Esophagus squamous epithelium (tissue), 5 donors: ENCODE results near the gene AGO1. TPM values are rescaled to one million over a fixed set of nuclear protein-coding genes. Genes with fewer than 3 reads are reported as not detected.

Source experiments
- DNase-seq: peaks from one replicate; lab custom pipeline; 2025; lab: John Stamatoyannopoulos, UW
- H3K27ac ChIP-seq, 4 donors: fragments of 200-600 bp; sonication (generic); one replicate each; pipeline ENCODE4 v1.5.1; 2016 to 2019; ENCODE audit warnings: mild to moderate bottlenecking in 1 of 4
- H3K27me3 ChIP-seq, 4 donors: fragments of 200-600 bp; sonication (generic); 1 replicate in 3 of 4; 2 replicates in 1 of 4; pipeline versions ENCODE4 v1.5.1 to v1.6.0; 2017 to 2021; ENCODE audit warnings: antibody characterized with exemption in 1 of 4
- H3K36me3 ChIP-seq, 3 donors: fragments of 200-600 bp; sonication (generic); one replicate each; pipeline ENCODE4 v1.5.1; 2016 to 2019
- H3K4me1 ChIP-seq, 3 donors: fragments of 200-600 bp; sonication (generic); one replicate each; pipeline ENCODE4 v1.5.1; 2017 to 2019
- H3K4me3 ChIP-seq, 4 donors: fragments of 200-600 bp; sonication (generic); 1 replicate in 3 of 4; 2 replicates in 1 of 4; pipeline ENCODE4 v1.5.1; 2016 to 2019; ENCODE audit warnings: mild to moderate bottlenecking in 2 of 4, moderate library complexity in 1 of 4
- H3K9me3 ChIP-seq, 3 donors: fragments of 200-600 bp; sonication (generic); one replicate each; pipeline ENCODE4 v1.5.1; 2016 to 2019
- POLR2A ChIP-seq, 4 donors: fragments of 450-650 bp; IDR thresholded peaks; one replicate each; pipeline ENCODE4 v1.6.1; 2017; ENCODE audit warnings: antibody characterized with exemption in 4 of 4, mild to moderate bottlenecking in 4 of 4, moderate library complexity in 3 of 4
- WGBS, 2 donors: methylation state at CpG; one replicate each; pipeline ENCODE4 v1.1.5; 2018; 5-methylcytosine and 5-hydroxymethylcytosine counted together
- intact Hi-C: fragments of 100-400 bp; cut with DNase I; formaldehyde crosslinking; loops from one replicate; pipeline ENCODE4 v1.15.0; 2022
- total RNA-seq, 4 donors: library from RNA; depleted of rRNA; stranded (reverse); fragments of >200 nt; gene quantifications; one replicate each; pipeline ENCODE4 v1.1.0, GENCODE V29; 2016
- TF ChIP-seq, protein P1 (sequence below), 6 experiments: fragments of 450-650 bp in 4 of 6; fragments of 200-600 bp in 2 of 6; sonication (generic) in 2 of 6; IDR thresholded peaks; one replicate each; pipeline ENCODE4 v1.5.1; 2016 to 2019; ENCODE audit warnings: antibody characterized with exemption in 6 of 6, mild to moderate bottlenecking in 4 of 6, moderate library complexity in 4 of 6
- donor health status: DM: yes; HTN: yes; CAD: no.

Gene AGO1
- total RNA-seq, 4 donors from 2014 or later = 9.7 to 18.1 (median 11.2) TPM

DNA sequence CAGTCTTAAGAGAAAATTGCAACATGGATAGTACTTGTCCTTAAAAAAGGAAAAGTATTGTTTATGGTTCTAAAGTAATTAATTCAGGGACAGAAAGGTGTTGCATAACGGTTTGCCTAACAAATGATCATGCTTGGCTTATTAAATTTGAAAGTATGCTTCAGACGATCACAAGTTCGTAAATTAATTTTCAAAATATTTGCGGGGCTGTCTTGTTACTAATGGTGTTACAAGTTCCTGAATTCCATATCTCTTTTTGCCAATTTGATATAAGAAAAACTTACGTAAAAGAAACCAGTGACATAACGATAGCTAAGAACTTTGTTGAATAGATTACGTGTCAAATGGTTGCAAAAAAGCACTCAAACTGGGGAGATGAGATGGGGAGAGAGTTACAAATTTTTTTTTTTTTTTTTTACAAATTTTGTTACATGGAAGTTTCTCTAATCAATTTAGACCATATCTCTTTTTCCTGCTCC lies 49.2 kb downstream of the AGO1 start:
- no peaks in the 10 kb centered on the region for H3K36me3 ChIP-seq
- H3K9me3 ChIP-seq = no peaks in the 10 kb centered on the region
- H3K27ac ChIP-seq = peak overlapping the region in 2 of 4 donors; percentile 90 to 95
- no peak for DNase-seq
- H3K4me3 ChIP-seq = peak overlapping the region; percentile 59 to 91 (median 82)
- TF ChIP-seq, protein P1, sequence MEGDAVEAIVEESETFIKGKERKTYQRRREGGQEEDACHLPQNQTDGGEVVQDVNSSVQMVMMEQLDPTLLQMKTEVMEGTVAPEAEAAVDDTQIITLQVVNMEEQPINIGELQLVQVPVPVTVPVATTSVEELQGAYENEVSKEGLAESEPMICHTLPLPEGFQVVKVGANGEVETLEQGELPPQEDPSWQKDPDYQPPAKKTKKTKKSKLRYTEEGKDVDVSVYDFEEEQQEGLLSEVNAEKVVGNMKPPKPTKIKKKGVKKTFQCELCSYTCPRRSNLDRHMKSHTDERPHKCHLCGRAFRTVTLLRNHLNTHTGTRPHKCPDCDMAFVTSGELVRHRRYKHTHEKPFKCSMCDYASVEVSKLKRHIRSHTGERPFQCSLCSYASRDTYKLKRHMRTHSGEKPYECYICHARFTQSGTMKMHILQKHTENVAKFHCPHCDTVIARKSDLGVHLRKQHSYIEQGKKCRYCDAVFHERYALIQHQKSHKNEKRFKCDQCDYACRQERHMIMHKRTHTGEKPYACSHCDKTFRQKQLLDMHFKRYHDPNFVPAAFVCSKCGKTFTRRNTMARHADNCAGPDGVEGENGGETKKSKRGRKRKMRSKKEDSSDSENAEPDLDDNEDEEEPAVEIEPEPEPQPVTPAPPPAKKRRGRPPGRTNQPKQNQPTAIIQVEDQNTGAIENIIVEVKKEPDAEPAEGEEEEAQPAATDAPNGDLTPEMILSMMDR (IDR thresholded peaks at IDR 0.05) = no peak
- TF ChIP-seq POLR2A (IDR thresholded peaks at IDR 0.05) = no peak
- intact Hi-C loops = no loop called here
- H3K4me1 ChIP-seq = peaks cover 0 to 60% (median 19%) of the 10 kb centered on the region in 3 donors
- 28 to 34% methylated on average over 7 of the region's 7 CpGs for WGBS, 2 donors
- no peaks in the 10 kb centered on the region for H3K27me3 ChIP-seq

DNA sequence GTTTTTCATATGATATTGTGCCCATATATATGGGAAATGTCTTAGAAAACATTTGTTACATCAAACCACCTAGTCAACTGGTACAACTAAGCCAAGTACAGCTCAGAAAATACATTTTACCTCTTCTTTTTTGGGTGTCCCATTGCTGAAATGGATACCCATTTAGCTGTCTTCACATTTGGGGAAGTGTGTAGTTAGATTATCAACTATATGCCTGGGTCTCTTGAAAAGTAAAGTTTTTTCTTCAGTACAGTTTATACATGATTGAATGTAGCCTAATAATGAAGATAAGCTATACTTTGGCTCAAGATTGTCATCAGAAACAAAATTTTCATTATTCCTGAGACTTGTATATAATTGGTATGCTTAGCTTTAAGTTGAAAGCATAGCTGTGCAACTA lies 49.9 kb downstream of the AGO1 start:
- intact Hi-C loops = no loop called here
- H3K4me3 ChIP-seq = no peak overlapping the region
- no peaks in the 10 kb centered on the region for H3K27me3 ChIP-seq
- no peak for DNase-seq
- H3K9me3 ChIP-seq = no peaks in the 10 kb centered on the region
- no peak overlapping the region for H3K27ac ChIP-seq
- TF ChIP-seq, protein P1 (IDR thresholded peaks at IDR 0.05) = no peak
- TF ChIP-seq POLR2A (IDR thresholded peaks at IDR 0.05) = no peak
- peaks cover 0 to 60% (median 19%) of the 10 kb centered on the region in 3 donors for H3K4me1 ChIP-seq
- H3K36me3 ChIP-seq = no peaks in the 10 kb centered on the region

DNA sequence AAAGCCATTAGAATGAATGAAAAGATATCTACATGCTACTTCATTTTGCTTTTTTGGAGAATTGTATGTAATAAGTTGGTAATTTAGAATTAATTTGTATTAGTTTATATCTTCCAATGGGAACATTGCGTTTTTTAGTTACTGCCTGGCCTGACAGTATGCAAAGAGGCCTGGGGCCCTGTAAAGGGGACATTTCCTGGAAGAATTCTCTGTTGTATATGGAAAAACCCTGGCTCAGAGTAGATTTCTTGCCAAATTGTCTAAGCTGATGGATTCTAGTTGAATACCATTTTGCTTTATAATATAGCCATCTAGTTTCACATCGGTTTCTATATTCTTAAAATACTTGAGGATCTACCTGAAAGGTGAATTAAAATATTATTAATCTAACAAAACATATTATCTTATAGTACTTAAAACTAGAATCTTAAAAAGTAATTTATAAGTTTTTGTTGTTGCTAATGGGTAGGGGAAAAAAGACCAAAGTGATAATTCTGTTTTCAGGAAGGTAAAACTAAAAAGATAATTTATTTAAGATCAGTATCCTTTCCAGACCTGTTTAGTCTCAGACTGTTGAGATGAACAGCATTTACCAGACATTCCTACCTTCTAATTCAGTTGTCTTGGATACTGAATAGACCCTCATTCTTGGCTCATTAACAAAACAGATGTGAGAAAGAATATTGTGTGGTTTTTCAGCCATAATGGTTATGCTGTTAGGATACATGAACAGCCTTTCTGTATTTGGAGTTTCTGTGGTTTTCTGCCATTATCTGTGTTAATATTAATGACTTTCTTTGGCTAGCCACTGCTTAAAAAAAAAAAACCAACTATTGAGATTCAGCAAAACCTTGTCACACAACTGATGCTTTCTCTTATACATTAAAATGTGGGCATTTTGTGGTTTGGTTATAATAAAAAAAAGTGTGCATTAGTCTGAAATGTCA lies 52.7 kb downstream of the AGO1 start:
- Histone ChIP-seq H3K4me1 (peaks cover 0 to 48% (median 19%) of the 10 kb centered on the region in 3 donors), H3K27me3 (no peaks in the 10 kb centered on the region), H3K9me3 (no peaks in the 10 kb centered on the region), H3K27ac (no peak overlapping the region), H3K36me3 (no peaks in the 10 kb centered on the region), H3K4me3 (no peak overlapping the region)
- TF ChIP-seq, protein P1 (IDR thresholded peaks at IDR 0.05) = no peak
- no peak for TF ChIP-seq POLR2A (IDR thresholded peaks at IDR 0.05)
- intact Hi-C loops = no loop called here
- DNase-seq = no peak
- WGBS, 2 donors = 50 to 52% methylated on average over 2 of the region's 2 CpGs

DNA sequence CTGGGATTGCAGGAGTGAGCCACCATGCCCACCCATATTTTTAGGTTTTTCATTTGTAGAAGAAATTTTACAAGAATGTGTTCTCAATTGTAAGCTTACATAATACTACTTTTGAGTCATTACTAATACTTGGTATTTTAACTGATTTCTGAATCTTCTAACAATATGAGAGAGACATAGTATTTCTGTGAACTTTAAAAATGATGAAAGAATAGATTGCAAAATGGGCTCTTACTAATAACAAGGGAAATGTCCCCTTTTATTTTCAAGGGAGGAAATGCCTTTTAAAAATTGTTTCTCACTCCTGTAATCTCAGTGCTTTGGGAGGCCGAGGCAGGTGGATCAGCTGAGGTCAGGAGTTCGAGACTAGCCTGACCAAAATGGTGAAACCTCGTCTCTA lies 53.8 kb downstream of the AGO1 start:
- Histone ChIP-seq H3K9me3 (no peaks in the 10 kb centered on the region), H3K36me3 (no peaks in the 10 kb centered on the region), H3K4me1 (peaks cover 0 to 44% (median 19%) of the 10 kb centered on the region in 3 donors), H3K27ac (peak overlapping the region in 1 of 4 donors; percentile 34), H3K4me3 (no peak overlapping the region), H3K27me3 (no peaks in the 10 kb centered on the region)
- TF ChIP-seq, protein P1 (IDR thresholded peaks at IDR 0.05) = no peak
- TF ChIP-seq POLR2A (IDR thresholded peaks at IDR 0.05) = no peak
- 85 to 91% methylated on average over 3 of the region's 3 CpGs for WGBS, 2 donors
- no peak for DNase-seq
- intact Hi-C loops = no loop called here

DNA sequence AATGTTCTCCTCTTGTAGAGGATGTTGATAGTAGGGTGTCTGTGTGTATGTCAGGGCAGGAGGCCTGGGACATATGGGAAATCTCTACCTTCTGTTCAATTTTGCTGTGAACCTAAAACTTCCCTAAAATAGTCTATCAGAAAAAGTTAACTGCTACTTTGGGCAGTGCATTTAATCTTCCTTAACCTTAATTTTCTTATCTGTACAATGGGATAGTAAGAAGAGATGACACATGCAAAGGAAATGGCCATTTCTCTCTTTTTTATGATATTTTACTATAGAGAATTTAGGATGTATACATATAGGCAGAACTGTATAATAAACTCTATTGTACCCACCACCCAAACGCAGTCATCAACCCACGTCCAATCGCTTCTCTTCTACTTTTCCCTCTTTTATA lies 56.5 kb downstream of the AGO1 start:
- Histone ChIP-seq H3K9me3 (no peaks in the 10 kb centered on the region), H3K27ac (no peak overlapping the region), H3K4me3 (no peak overlapping the region), H3K4me1 (peaks cover 0 to 30% (median 3%) of the 10 kb centered on the region in 3 donors), H3K27me3 (no peaks in the 10 kb centered on the region), H3K36me3 (no peaks in the 10 kb centered on the region)
- intact Hi-C loops = no loop called here
- no peak for DNase-seq
- TF ChIP-seq POLR2A (IDR thresholded peaks at IDR 0.05) = no peak
- TF ChIP-seq, protein P1 (IDR thresholded peaks at IDR 0.05) = no peak
- WGBS, 2 donors = 93 to 96% methylated on average over 3 of the region's 3 CpGs
